AG08396 (cell line): ENCODE measurements around the gene MAGT1.
A peak's percentile ranks its signal among the peaks of the same experiment; 100 is the strongest.
"Not testable (repeated sequence)": the region's sequence is repeated elsewhere in the genome, so short reads cannot be mapped to it uniquely, and the experiment has no call there.

Source experiments
- DNase-seq: peaks from one replicate; pipeline ENCODE4 v3.0.0; 2012; ENCODE audit warnings: low spot score, mixed read lengths

The MAGT1 gene

DNA sequence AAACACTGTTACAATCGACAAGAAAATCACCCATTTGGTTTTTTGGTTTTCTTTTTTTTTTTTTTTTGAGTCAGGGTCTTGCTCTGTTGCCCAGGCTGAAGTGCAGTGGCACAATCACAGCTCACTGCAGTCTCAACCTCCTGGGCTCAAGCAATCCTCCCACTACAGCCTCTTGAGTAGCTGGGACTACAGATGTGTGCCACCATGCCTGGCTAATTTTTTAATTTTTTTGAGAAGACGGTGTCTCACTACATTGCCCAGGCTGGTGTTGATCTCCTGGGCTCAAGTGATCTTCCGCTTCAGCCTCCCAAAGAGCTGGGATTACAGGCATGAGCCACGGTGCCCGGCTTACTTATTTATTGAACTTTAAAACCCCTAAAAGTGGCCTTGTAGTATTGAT, 63.7 kb downstream of the MAGT1 start:
- not testable (repeated sequence) for DNase-seq

DNA sequence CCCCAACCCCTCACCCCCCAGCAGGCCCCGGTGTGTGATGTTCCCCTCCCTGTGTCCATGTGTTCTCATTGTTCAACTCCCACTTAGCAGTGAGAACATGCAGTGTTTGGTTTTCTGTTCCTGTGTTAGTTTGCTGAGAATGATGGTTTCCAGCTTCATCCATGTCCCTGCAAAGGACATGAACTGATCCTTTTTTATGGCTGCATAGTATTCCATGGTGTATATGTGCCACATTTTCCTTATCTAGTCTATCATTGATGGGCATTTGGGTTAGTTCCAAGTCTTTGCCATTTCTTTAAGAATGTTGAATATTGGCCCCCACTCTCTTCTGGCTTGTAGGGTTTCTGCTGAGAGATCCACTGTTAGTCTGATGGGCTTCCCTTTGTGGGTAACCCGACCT, 73.2 kb downstream of the MAGT1 start:
- DNase-seq: not testable (repeated sequence)

DNA sequence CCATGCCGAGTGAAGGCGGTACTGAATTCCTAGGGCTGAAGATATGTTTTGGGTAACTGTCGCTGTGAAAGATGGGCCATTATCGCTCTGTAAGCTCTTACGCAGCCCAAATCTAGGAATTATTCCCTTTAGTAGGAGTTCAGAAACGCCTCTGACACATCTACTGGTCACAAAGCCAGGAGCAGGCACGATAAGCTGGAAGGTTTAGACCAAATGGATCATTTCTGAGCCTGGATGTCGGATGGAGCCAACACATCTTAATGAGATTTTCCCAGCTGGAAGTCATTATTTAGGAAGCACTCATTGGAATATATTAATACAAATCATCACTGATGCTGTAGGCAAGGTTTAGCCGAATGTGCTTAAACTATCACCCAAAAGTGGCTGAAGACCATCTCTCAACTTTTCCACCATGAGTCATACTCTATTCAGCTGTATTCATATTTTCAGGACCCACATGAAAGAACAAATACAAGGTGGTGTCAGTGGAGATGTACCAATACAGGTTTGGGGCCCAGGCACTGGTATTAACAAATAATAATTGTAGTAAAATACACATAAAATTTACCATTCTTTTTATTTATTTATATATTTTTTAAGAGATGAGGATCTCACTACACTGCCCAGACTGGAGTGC, 75.0 kb downstream of the MAGT1 start:
- DNase-seq: no peak

DNA sequence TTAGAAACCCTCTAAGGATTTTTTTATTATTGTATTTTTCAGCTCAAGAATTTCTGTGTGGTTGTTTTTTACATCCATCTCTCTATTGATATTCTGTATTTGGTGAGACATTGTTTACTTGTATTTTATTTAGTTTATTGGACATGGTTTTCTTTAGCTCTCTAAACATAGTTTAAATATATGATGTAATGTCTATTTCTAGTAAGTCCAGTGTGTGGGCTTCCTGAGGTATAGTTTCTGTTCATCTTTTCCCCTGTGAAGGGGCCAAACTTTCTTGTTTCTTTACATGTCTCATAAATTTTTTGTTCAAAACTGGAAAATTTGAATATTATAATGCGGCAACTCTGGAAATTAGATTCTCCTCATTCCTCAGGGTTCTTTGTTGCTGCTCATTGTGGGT, 81.0 kb downstream of the MAGT1 start:
- DNase-seq: no peak

DNA sequence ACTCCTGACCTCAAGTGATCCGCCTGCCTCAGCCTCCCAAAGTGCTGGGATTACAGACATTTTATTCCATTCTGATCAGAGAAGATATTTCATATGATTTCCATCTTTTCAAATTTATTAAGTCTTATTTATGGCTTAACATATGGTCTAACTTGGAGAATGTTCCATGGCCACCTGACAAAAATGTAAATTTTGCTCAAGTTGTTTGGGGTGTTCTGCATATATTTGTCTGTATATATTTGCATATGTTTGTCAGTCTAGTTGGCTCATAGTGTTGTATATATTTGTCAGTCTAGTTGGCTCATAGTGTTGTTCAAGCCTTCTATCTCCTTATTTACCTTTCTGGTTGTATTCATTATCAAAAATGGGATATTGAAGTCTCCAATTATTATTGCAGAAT, 93.0 kb downstream of the MAGT1 start:
- DNase-seq: no peak

DNA sequence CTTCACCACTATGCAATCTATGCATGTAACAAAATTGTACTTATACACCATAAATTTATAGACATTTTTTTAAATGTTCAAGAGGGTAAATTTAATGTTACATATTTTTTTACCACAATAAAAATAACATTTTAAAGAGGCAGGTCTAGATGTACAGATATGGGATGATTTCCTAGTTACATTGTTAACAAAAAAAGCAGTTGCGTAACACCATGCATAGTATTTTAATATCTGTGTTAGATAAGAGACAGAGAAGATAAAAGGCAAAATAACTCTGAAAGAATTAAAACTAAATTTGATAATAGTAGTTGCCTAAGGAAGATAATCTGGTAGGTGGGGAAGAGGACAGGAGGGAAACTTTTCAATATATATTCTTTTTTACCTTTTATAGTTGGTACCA, 100.1 kb downstream of the MAGT1 start:
- DNase-seq: no peak

DNA sequence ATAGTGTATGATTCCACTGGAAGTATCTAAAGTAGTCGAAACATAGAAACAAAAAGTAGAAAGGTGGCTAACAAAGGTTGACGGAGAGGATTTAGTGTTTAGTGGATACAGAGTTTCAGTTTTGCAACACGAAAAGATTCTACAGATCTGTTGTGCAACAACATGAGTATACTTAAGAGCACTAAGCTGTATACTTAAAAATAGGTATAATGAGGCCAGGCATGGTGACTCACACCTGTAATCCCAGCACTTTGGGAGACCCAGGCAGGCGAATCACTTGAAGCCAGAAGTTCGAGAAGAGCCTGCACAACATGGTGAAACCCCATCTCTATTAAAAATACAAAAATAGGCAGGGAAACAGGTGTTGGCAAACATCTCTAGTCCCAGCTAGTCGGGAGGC, 101.3 kb downstream of the MAGT1 start:
- DNase-seq: no peak

DNA sequence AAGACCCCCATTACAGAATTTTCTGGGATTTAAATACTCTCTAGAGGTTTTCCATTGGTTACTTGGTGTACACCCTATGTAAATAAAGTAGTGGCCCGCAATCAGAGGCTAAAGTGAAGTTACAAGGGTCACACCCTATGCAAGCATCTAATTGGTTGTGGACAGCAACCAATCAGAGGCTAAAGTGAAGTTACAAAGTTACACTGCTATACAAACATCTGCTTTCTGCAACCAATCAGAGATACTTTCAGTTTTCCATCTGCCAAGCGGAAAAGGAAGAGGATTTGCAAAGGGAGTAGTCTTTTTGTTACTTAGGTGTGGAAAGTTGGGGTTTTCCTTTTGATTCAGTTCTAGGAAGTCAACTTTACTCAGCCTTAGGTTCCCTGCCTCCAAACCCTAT, 107.2 kb downstream of the MAGT1 start:
- DNase-seq: no peak

DNA sequence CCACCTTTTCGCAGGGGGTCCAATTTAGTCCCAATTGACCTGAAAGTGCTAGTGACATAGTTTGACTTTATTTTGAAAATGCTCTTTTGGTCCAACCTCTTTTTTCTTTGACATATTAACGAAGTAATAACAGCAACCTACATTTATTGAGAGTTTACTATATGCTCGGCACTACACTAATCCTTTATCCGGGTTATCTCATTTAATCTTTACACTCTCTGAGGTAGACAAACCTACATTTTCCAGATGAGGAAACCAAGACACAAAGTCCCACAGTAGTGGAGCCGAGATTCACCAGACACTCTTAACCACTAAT, 108.9 kb downstream of the MAGT1 start:
- DNase-seq: no peak

DNA sequence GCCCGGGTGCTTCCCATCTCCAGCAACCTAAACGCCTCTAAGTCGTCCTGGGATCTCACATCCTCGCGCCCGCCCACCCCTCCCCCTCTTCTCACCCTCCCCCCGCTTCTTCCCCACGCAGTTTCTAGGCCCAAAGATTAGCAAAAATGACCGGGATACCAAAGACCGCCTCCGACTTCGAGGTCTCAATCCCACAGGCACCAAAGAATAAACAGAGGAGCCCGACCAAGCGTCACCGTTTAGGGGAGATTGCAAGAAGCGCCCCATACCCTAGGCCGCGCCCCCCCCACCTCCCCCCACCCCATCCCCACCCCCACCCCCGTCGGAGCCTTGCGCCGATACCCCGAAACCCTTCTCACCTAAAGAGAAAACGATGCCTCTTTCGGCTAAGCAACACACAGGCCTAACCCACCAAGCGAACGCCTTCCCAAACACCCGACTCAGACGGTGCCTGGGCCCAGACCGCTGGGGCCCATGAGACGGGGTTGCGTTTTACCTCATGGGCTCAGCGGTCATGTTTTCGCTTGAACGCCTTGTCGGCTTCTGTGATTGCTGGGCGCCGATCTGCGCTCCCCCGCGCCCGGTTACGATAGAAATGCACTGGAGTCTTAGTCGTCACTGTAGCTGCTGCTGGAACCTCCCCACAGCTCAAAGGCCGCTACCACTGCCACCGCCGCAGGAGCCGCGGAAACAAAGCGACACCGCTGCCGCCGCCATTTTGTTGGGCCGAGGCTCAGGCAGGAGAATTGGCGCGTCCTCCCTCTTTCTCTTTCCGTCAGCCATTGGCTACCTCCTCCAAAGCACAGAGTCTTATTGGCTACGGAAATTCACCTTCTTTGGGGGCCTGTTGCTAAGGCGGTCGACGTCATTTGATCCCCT, 109.5 kb downstream of the MAGT1 start, which contains the start of gene ATRX:
Gene ATRX (minus strand): TSS at position 731 of the 879 bp plus-strand sequence. CDS start 215 bp downstream, at position 516.
- DNase-seq: peak; percentile 81

DNA sequence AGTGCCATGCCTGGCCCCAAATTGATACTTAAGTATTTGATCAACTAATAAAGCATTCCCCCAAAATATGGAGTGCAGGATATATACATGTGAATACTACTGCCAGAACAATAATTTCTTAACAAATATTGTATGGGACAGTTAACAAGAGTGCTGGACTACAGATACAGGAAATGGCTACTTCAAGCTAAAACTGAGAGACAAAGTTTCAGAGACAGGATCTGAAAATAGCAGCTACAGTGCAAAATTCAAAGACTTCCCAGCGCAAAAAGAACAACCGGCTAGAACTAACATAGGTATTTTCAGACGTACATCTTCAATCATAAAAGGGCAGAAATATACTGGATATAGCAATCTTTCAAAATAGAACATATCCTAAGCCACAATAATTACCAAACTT, 115.5 kb downstream of the MAGT1 start:
- DNase-seq: no peak

DNA sequence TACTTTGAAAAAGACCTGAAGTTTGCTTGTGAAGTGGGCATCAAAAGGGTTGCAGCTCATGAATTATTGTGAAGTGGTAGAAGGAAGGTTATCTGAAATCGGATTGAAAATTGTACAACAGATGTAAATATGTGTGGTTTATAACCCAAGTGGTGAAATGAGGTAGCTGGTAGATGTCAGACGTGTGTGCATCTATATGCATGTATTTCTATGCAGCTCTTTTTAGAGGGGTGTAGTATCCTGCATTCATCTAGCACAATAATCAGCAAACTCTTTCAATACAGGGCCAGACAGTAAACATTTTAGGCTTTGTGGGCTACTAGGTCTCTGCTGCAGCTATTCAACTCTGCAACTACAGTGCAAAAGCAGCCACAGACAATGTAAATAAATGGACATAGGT, 118.6 kb downstream of the MAGT1 start:
- no peak for DNase-seq
